ENCODE results near the gene ZDHHC21. TPM values are rescaled to one million over a fixed set of nuclear protein-coding genes. Genes with fewer than 3 reads are reported as not detected.
"Not testable (repeated sequence)": the region's sequence is repeated elsewhere in the genome, so short reads cannot be mapped to it uniquely, and the experiment has no call there.

The ZDHHC21 gene
- total and polyA plus RNA-seq, 9 of the 15 experiments (the other 6 are each of a cell fraction or from before 2014, with no cell fraction given): 0.10 to 1.9 (median 1.00) TPM

DNA sequence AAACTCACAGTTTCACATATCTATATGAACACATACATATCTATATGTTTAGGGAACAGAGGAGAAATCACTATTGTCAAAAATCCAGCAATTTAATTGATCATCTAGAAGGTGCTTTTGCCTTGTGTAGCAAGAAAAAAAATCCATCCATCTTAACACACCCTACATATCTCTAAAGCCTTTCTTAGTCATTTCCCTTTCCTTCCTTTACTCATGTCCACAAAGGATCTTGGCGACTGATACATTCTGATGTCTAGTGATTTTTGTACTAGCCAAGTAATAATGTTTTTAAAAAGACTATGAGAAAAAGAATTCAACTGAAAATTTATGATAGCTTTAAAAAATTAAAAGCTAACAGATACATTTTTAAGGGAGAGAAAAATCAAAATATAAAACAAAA is 22.5 kb downstream of the ZDHHC21 start:
- DNase-seq (ENCODE audit: extremely low read depth in 1 of 4, low spot score in 3 of 4) (no peak), FAIRE-seq (no peak), ATAC-seq (no peak)
- Histone ChIP-seq H3K4me1 (replicated peaks in 1 of 2; ENCODE audit: control insufficient read depth in 2 of 2, insufficient read depth in 2 of 2, low read length in 2 of 2) (no peaks in the 10 kb centered on the region), H3K9ac (ENCODE audit: insufficient read depth in 1 of 2, low read depth in 2 of 2, low read length in 2 of 2) (no peak overlapping the region), H3K79me2 (ENCODE audit: control insufficient read depth, insufficient read depth, low read length) (no peaks in the 10 kb centered on the region), H3K27me3 (ENCODE audit: control insufficient read depth in 2 of 2, insufficient read depth in 2 of 2, low read length in 2 of 2) (no peaks in the 10 kb centered on the region), H3K9me1 (ENCODE audit: control insufficient read depth, insufficient read depth, low read length) (no peaks in the 10 kb centered on the region), H4K20me1 (replicated peaks; ENCODE audit: control insufficient read depth, insufficient read depth, low read length) (no peaks in the 10 kb centered on the region), H3K4me2 (ENCODE audit: insufficient read depth, low read length) (no peak overlapping the region), H3K36me3 (ENCODE audit: control insufficient read depth, insufficient read depth, low read length) (no peaks in the 10 kb centered on the region), H3K9me3 (replicated peaks; ENCODE audit: control insufficient read depth, insufficient read depth, low read depth, low read length) (no peaks in the 10 kb centered on the region), H3K4me3 (no peak overlapping the region), H3K27ac (ENCODE audit: extremely low read depth, low read depth, low read length) (no peak overlapping the region), H2AFZ (ENCODE audit: low read depth, low read length) (no peak overlapping the region)
- POLR2A ChIA-PET: no interaction called here
- in situ Hi-C loops (cut with MboI): loop anchor here (25.0 kb wide), 1 partner anchor 467 kb away; no protein-coding TSS in a partner anchor
- intact Hi-C loops (cut with micrococcal nuclease): no loop called here
- 0% methylated on average over 1 of the region's 1 CpG for WGBS (ENCODE audit: insufficient coverage, low coverage, missing lambda C conversion rate)
- BruUV-seq (replicated peaks): no TSS peak
- CTCF ChIA-PET (ENCODE audit: low intra/inter-chr PET ratio): no interaction called here
- TF ChIP-seq ZNF586 (CRISPR knock-in tag; conservative IDR thresholded peaks at IDR 0.05): no peak
- TF ChIP-seq IRF2 (CRISPR knock-in tag; IDR thresholded peaks at IDR 0.05): no peak
- TF ChIP-seq, protein P1, sequence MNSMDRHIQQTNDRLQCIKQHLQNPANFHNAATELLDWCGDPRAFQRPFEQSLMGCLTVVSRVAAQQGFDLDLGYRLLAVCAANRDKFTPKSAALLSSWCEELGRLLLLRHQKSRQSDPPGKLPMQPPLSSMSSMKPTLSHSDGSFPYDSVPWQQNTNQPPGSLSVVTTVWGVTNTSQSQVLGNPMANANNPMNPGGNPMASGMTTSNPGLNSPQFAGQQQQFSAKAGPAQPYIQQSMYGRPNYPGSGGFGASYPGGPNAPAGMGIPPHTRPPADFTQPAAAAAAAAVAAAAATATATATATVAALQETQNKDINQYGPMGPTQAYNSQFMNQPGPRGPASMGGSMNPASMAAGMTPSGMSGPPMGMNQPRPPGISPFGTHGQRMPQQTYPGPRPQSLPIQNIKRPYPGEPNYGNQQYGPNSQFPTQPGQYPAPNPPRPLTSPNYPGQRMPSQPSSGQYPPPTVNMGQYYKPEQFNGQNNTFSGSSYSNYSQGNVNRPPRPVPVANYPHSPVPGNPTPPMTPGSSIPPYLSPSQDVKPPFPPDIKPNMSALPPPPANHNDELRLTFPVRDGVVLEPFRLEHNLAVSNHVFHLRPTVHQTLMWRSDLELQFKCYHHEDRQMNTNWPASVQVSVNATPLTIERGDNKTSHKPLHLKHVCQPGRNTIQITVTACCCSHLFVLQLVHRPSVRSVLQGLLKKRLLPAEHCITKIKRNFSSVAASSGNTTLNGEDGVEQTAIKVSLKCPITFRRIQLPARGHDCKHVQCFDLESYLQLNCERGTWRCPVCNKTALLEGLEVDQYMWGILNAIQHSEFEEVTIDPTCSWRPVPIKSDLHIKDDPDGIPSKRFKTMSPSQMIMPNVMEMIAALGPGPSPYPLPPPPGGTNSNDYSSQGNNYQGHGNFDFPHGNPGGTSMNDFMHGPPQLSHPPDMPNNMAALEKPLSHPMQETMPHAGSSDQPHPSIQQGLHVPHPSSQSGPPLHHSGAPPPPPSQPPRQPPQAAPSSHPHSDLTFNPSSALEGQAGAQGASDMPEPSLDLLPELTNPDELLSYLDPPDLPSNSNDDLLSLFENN (IDR thresholded peaks at IDR 0.05; ENCODE audit: low read depth in 2 of 2, low read length in 2 of 2): no peak
- no peak for TF ChIP-seq SRSF3 (IDR thresholded peaks at IDR 0.05; ENCODE audit: insufficient read depth, low read length)
- no peak for TF ChIP-seq FOXP1 (CRISPR knock-in tag; IDR thresholded peaks at IDR 0.05)
- no peak for TF ChIP-seq PYGO2 (tag; IDR thresholded peaks at IDR 0.05)
- TF ChIP-seq ZNF436 (CRISPR knock-in tag; IDR thresholded peaks at IDR 0.05): no peak
- no peak for TF ChIP-seq RNF2 (IDR thresholded peaks at IDR 0.05)

DNA sequence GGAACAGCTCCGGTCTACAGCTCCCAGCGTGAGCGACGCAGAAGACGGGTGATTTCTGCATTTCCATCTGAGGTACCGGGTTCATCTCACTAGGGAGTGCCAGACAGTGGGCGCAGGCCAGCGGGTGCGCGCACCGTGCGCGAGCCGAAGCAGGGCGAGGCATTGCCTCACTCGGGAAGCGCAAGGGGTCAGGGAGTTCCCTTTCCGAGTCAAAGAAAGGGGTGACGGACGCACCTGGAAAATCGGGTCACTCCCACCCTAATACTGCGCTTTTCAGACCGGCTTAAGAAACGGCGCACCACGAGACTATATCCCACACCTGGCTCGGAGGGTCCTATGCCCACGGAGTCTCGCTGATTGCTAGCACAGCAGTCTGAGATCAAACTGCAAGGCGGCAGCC is 29.2 kb downstream of the ZDHHC21 start:
- H3K9ac ChIP-seq (ENCODE audit: insufficient read depth in 1 of 2, low read depth in 2 of 2, low read length in 2 of 2); H4K20me1 ChIP-seq (replicated peaks; ENCODE audit: control insufficient read depth, insufficient read depth, low read length); BruUV-seq (replicated peaks); H3K27me3 ChIP-seq (ENCODE audit: control insufficient read depth in 2 of 2, insufficient read depth in 2 of 2, low read length in 2 of 2); FAIRE-seq; intact Hi-C loops (cut with micrococcal nuclease); H3K4me2 ChIP-seq (ENCODE audit: insufficient read depth, low read length); H3K9me1 ChIP-seq (ENCODE audit: control insufficient read depth, insufficient read depth, low read length); H3K4me1 ChIP-seq (replicated peaks in 1 of 2; ENCODE audit: control insufficient read depth in 2 of 2, insufficient read depth in 2 of 2, low read length in 2 of 2); H3K36me3 ChIP-seq (ENCODE audit: control insufficient read depth, insufficient read depth, low read length); DNase-seq (ENCODE audit: extremely low read depth in 1 of 4, low spot score in 3 of 4); CTCF ChIA-PET (ENCODE audit: low intra/inter-chr PET ratio); ATAC-seq; POLR2A ChIA-PET; H3K9me3 ChIP-seq (replicated peaks; ENCODE audit: control insufficient read depth, insufficient read depth, low read depth, low read length); H3K79me2 ChIP-seq (ENCODE audit: control insufficient read depth, insufficient read depth, low read length); H3K4me3 ChIP-seq; H2AFZ ChIP-seq (ENCODE audit: low read depth, low read length); H3K27ac ChIP-seq (ENCODE audit: extremely low read depth, low read depth, low read length): not testable (repeated sequence)
- in situ Hi-C loops (cut with MboI): loop anchor here (25.0 kb wide), 1 partner anchor 473 kb away; no protein-coding TSS in a partner anchor
- WGBS (ENCODE audit: insufficient coverage, low coverage, missing lambda C conversion rate): 30% methylated on average over 14 of the region's 30 CpGs

All from K562 (cell line).